ENCODE measurements around the gene GALNT3.
A peak's percentile ranks its signal among the peaks of the same experiment; 100 is the strongest.

DNA sequence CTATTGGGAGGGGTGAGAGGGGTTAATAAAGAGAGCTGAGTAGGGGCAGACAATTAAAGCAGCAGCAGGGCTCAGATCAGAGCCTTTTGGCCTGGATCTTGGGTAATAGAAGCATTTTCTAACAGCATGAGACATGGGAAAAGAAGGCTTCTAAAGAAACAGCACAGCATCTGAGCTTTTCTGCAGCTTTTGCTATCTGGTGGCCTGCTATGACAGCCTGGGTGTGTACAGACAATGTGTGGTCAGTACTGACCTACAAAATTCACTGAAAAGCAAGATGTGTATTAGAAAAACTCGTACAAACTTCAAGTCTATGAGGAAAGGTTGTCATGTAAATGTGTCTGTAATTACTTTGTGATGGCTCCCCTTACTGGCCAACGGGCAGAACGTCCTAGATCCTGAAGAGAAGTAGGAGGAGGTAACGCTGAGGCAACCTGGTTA is 95.6 kb downstream of the GALNT3 start:
- TF ChIP-seq HNRNPK (IDR thresholded peaks at IDR 0.05; ENCODE audit: low read depth, low read length, poor library complexity, severe bottlenecking) (no peak), TEAD4 (IDR thresholded peaks at IDR 0.05; ENCODE audit: low read length) (no peak), TEAD4 (CRISPR knock-in tag; IDR thresholded peaks at IDR 0.05; ENCODE audit: borderline replicate concordance) (no peak)
- TF ChIP-seq, protein P1, sequence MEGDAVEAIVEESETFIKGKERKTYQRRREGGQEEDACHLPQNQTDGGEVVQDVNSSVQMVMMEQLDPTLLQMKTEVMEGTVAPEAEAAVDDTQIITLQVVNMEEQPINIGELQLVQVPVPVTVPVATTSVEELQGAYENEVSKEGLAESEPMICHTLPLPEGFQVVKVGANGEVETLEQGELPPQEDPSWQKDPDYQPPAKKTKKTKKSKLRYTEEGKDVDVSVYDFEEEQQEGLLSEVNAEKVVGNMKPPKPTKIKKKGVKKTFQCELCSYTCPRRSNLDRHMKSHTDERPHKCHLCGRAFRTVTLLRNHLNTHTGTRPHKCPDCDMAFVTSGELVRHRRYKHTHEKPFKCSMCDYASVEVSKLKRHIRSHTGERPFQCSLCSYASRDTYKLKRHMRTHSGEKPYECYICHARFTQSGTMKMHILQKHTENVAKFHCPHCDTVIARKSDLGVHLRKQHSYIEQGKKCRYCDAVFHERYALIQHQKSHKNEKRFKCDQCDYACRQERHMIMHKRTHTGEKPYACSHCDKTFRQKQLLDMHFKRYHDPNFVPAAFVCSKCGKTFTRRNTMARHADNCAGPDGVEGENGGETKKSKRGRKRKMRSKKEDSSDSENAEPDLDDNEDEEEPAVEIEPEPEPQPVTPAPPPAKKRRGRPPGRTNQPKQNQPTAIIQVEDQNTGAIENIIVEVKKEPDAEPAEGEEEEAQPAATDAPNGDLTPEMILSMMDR (IDR thresholded peaks at IDR 0.05 in 2 of 3, conservative IDR thresholded peaks at IDR 0.05 in 1 of 3; ENCODE audit: insufficient read depth in 2 of 3, low read depth in 1 of 3, low read length in 3 of 3): peak in 2 of 3 experiments; percentile 11 to 14; a peak in 1 of 6 replicates
